Inflammatory macrophage (primary cell): ENCODE data around the gene MDM1.

Experiments used
- DNase-seq, 2 donors: peaks; one replicate each; pipeline ENCODE4 v3.0.0-alpha.2; 2020 to 2022
- total RNA-seq, 18 experiments: gene quantifications; one replicate each; lab custom pipeline; 2026; ENCODE audit warnings: mixed read lengths in 6 of 18, inconsistent platforms in 2 of 18; lab: John Stamatoyannopoulos, UW

MDM1 gene
- 3.0 to 20.8 (median 12.5) reads per million in 18 experiments for total RNA-seq

GRCh38 chr12:68331869-68332727, at the start of gene MDM1:
MDM1 (minus strand) TSS chr12:68332362; CDS start chr12:68332245, 117 bp downstream.
- peak; percentile 99 for DNase-seq

DNA sequence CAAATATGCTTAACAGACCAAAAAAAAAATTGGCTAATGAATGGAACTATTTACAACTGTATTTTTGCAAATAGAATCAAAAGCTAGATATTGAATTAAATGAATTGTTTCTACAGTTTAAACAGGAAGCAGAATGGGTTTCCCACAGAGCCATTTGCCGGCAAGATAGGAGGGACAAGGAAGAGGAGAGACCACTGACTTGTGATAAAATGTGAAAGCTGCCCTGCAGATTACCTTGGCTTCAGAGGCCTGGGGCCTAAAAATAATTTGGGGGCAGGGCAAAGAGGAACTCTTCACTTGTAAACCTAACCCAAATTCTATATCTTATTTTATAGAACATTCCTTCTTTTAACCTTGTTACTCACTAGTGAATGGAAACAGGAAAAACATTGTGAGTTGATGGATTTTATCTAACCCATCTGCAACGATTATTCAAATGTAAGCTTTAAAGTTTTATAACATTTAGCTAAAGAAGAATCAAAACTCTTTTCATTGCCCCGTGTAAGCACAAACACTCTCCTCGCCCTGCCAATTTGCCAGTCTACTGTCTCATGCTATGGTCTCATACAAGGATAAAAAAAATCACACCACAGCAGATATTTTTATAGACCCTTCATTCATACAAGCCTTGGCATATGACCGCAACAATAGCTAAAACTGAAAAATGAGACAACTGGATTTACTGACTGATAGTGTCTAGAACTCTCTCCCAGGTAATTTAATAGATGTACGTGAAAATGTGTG, 49.5 kb upstream of the MDM1 start:
- no peak for DNase-seq

DNA sequence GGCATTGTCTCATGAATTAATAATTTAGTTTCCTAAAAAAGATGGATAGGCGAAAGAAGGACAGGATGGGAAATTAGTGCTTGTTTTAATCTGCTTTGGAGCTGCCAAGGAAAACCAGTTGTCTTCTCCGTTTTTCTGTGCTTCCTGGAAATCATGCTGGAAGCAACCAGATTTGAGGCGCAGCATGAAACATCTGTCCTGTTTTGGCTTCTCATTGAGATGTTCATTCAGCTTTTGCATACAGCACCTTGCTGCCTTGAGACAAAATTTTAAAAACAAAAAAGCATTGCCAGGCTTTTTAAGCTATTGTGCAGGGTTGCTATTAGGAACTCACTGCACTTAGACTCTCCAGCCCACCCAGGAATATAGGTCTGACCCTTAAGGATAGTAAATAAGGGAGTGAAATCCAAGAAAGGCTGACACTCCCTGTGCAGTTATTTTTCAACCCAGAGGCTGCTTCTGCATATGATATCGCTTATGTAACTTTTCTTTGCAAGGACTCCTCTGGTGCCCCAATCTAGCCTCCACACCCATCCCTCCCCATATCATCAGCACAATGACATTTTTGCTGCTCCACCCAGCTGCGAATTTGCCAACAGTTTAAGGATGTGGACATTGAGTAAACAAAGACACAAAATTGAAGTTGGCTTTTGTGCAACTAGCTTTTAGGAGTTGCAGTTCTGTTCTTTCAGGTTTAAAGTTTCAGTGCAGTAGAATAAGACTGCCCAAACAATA, 46.9 kb upstream of the MDM1 start:
- peak; percentile 83 to 94 for DNase-seq

DNA sequence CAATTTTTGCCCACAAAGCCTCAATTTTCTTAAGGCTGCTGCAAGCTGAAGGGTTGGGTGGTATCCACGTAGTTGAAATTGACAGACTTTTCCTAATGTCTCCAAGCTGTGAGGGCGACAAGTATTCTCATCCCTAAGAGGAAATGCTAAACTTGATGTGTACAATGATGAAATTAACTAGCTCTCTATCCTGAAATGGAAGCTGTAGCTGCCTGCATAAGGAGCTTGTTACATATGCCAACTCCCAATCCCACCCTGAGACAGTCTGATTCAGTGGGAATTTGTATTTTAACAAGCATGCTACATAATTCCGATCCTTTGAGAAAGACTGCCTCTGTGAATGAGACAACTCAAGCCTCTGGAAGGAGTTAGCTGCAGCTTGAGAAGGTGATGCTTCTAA, 45.7 kb upstream of the MDM1 start:
- no peak for DNase-seq

DNA sequence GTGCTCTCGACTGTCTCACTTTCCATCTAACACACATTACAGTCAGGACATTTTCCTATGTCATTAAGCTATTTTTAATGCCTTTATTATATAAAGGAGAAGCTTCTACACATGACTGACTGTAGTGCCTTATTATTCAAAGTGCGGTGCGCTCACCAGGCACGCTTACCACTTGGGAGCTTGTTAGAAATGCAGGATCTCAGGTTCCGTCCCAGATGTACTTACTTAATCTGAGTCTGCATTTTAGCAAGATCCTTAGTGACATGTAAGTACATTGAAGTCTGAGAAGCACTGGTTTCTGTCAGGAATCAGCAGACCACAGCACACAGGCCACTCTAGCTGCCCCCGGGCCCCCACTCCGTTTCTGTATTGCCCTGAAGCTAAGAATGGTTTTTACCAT, 44.7 kb upstream of the MDM1 start:
- DNase-seq = no peak

GRCh38 chr12:68375756-68376695, 43.9 kb upstream of the MDM1 start:
- DNase-seq = no peak

DNA sequence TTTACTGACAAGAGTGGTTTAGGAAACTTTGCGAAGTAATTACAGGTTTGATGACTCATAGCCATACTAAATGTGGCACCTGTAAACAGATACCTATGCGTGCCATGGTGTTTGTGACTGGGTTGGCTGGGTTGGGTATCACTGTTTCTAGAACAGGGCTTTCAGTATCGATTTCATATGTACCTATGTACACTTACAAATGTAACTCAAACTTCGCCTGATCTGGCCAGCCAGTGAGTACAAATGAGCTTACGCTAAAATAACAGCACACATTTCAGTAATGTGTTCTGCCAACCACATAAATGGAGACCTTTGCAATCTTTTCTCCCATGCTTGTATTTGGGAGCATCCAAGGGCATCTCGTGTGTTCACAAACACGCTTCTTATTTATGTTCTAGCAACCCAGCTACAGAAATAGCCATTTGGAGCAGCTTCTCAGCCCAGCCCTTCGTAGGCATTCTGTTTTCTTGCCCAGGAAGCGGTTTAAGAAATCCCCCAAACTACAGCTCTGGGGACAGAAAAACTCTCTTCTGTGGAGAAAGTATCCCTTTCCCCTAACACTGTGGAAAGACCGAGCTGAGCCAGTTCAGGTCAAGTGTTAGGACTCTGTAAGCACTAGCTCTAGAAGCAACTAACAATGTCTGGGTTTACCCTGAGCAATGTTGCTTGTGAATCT, 42.3 kb upstream of the MDM1 start:
- no peak for DNase-seq

GRCh38 chr12:68370667-68371066, 38.5 kb upstream of the MDM1 start:
- no peak for DNase-seq

GRCh38 chr12:68370006-68370590, 37.9 kb upstream of the MDM1 start:
- DNase-seq = peak; percentile 68 to 84

DNA sequence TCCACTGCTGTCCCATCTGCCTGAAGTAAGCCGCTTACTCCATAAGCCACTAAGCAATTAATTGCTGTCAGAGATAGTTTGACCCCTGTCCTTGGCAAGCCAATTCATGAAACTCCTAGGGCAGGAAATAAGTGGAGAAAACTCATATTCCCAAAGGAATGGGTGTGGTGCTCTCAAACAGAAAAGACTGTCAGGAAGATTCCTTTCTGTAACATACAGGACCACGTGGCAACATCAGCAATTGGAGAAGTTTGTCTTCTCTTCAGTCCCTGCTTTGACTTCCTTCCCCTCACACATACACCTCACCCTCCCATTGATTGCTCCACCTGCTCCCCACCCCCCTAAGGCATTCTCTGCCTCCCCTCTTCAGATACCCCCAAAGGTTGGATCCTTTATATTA, 36.2 kb upstream of the MDM1 start:
- DNase-seq = peak; percentile 25 to 42

GRCh38 chr12:68367903-68368302, 35.7 kb upstream of the MDM1 start:
- peak; percentile 52 to 58 for DNase-seq

DNA sequence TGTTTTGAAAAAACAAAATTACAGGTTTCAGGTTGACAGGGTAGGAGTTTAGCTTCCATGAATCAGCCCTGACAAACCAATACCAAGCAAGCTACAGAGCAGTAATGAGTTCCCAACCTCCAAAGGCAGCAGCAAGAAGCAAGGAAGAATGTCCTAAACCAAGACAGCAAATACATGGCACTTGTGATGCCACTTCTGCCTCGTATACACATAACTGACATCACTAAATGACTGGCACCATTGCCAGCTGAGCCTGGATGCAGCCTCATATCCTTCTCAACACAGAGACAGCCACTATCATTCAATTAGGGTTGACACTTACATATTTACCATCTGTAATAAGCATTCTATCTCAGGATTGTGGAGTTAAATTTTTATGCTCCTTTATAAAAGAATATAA, 35.0 kb upstream of the MDM1 start:
- no peak for DNase-seq

DNA sequence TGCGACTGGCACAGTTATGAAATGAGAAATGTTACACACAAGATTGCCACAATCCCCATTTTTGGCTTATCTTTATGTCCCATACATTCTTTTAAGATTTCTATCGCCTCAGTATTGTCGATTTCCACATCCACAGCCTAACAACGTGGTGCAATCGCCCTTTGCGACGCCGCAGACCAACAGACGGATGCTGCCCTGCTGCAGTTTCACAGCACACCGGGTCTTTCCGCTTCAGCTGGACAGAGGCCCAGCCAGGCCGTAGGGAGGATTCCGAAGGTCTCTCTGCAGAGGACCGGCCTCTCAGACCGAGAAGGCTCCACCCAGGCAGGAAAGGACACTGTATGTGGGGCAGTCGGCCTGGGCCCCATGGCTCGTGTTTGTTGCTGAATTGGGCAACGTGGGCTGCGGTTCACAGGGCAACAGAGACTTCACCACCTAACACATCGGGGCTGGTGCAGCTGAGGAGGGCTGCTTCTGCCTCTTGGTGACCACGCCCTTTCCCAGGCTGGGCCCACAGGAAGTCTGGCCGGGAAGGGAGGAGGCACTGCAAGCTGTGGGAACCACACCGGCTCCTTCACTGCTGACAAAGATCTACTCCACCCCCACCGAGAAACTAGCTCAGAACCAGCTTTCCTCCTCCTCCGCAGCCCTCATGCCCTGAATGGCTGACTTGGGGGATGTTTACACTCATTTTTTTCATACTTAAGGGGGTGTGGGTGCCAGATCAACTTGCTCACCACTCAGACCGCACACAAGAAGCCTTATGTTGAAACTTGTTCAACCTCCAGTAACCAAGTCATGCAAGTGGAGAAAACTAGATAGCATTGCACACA, 32.9 kb upstream of the MDM1 start:
- DNase-seq = peak; percentile 98 to 99

DNA sequence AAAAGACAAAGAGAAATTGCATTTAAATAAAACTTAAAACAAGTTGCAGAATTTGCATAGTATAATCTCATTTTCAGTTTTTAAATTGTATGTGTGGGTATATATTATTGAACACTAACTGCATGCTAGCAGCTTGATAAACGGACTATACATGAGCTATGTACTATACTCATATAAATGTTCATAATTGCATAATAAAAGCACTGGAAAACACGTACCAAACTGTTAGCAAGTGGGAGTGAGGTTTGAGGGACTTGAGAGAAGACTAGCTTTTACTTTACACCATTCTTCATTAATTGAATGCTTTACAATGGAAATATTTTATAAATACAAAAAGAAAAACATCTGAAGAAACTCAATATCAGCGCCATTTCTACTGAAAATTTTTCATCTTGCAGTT, 32.2 kb upstream of the MDM1 start:
- DNase-seq = no peak

DNA sequence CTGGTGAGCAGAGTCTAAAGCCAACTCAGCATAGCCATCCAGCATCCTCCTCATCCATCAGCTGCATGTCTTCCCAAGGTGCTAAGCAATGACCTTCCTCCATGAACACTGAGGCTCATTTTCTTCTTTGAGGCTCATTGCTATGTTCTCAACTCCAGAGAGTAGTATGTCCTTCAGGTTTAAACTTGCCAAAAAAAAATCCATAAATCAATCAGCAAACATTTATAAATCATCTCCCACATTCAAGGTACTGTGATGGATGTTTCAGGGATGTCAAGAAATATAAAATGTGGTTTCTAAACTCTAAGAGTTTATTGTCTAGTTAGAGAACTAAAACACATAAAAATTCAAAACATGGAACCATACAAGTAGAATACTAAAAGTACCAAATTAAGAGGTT, 29.8 kb upstream of the MDM1 start:
- no peak for DNase-seq

GRCh38 chr12:68359674-68360073, 27.5 kb upstream of the MDM1 start:
- peak; percentile 63 to 92 for DNase-seq

- peak; percentile 64 to 78 for DNase-seq
These were observed 26.6 kb upstream of the MDM1 start for GRCh38 chr12:68358532-68359485.

DNA sequence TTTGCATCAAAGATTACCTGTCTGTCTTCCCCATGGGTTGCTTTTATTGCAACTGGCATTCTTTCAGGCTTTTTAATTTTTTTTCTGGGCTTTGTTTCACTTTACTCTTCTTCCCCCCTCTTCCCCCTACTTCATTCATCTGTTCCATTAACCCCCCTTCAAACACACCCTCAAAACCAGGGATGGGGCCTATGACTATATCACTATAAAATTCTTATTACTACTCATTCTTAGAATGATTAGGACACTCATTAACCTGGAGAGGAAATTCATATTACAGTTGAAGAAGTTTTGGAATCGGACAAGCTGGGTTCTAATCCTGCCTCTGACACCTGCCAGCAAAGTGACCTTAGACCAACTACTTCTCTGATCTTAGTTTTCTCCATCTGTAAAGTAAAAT, 24.8 kb upstream of the MDM1 start:
- DNase-seq = no peak
